ENCODE data around the gene REEP1. TPM values are rescaled to one million over a fixed set of nuclear protein-coding genes. Genes with fewer than 3 reads are reported as not detected.

REEP1 gene
- total and polyA plus RNA-seq, 9 of the 15 experiments (the other 6 are each of a cell fraction or from before 2014, with no cell fraction given), result 0.11 to 0.67 (median 0.13) TPM

DNA sequence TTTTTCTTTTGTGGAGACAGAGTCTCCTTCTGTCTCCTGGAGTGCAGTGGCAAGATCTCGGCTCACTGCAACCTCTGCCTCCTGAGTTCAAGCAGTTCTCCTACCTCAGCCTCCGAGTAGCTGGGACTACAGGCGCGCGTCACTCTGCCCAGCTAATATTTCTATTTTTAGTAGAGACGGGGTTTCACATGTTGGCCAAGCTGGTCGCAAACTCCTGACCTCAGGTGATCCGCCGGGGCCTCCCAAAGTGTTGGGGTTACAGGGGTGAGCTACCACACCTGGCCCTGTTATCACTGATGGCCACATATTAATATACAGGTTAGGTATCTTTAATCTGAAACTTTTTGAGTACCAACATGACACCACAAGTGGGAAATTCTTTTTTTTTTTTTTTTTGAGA, 134.7 kb downstream of the REEP1 start:
- WGBS (ENCODE audit: insufficient coverage, low coverage, missing lambda C conversion rate), result 42% methylated on average over 9 of the region's 9 CpGs

More for the DNA sequence above, 134.7 kb downstream of the REEP1 start:
- Histone ChIP-seq H3K9me3 (replicated peaks; ENCODE audit: control insufficient read depth, insufficient read depth, low read depth, low read length) (no peaks in the 10 kb centered on the region), H3K4me1 (replicated peaks in 1 of 2; ENCODE audit: control insufficient read depth in 2 of 2, insufficient read depth in 2 of 2, low read length in 2 of 2) (peaks cover 11 to 23% of the 10 kb centered on the region in 2 experiments), H3K79me2 (ENCODE audit: control insufficient read depth, insufficient read depth, low read length) (peaks cover 79% of the 10 kb centered on the region), H3K27ac (ENCODE audit: extremely low read depth, low read depth, low read length) (peak overlapping the region; percentile 83; the same call in 1 of the 3 replicates), H3K4me2 (ENCODE audit: insufficient read depth, low read length) (peak overlapping the region; percentile 94; the same call in 1 of the 2 replicates), H3K9me1 (ENCODE audit: control insufficient read depth, insufficient read depth, low read length) (no peaks in the 10 kb centered on the region), H3K36me3 (ENCODE audit: control insufficient read depth, insufficient read depth, low read length) (peaks cover 38% of the 10 kb centered on the region), H3K27me3 (ENCODE audit: control insufficient read depth in 2 of 2, insufficient read depth in 2 of 2, low read length in 2 of 2) (no peaks in the 10 kb centered on the region), H3K9ac (ENCODE audit: insufficient read depth in 1 of 2, low read depth in 2 of 2, low read length in 2 of 2) (peak overlapping the region in 1 of 2 experiments; percentile 93; a peak in 2 of 4 replicates), H3K4me3 (peak overlapping the region; percentile 28; the same call in 1 of the 2 replicates), H2AFZ (ENCODE audit: low read depth, low read length) (no peak overlapping the region), H4K20me1 (replicated peaks; ENCODE audit: control insufficient read depth, insufficient read depth, low read length) (no peaks in the 10 kb centered on the region)
- intact Hi-C loops (cut with micrococcal nuclease) (no loop called here), in situ Hi-C loops (cut with MboI) (no loop called here)
- no TSS peak for BruUV-seq (replicated peaks)
- ChIA-PET POLR2A (interaction anchor here (2.1 to 13.6 kb wide), 2 partner anchors 9 to 12 kb away, joined by 7 to 134 read pairs; no protein-coding TSS in a partner anchor), CTCF (ENCODE audit: low intra/inter-chr PET ratio) (no interaction called here)
- no peak for TF ChIP-seq TCF7L2 (IDR thresholded peaks at IDR 0.05; ENCODE audit: low read depth, low read length)
- no peak for TF ChIP-seq KAT8 (IDR thresholded peaks at IDR 0.05; ENCODE audit: low read depth)
- TF ChIP-seq SAP30 (IDR thresholded peaks at IDR 0.05; ENCODE audit: borderline replicate concordance, insufficient read depth, low read depth, low read length, poor library complexity, severe bottlenecking), result no peak
- no peak for TF ChIP-seq ERF (CRISPR knock-in tag; IDR thresholded peaks at IDR 0.05)
- TF ChIP-seq, protein P1, sequence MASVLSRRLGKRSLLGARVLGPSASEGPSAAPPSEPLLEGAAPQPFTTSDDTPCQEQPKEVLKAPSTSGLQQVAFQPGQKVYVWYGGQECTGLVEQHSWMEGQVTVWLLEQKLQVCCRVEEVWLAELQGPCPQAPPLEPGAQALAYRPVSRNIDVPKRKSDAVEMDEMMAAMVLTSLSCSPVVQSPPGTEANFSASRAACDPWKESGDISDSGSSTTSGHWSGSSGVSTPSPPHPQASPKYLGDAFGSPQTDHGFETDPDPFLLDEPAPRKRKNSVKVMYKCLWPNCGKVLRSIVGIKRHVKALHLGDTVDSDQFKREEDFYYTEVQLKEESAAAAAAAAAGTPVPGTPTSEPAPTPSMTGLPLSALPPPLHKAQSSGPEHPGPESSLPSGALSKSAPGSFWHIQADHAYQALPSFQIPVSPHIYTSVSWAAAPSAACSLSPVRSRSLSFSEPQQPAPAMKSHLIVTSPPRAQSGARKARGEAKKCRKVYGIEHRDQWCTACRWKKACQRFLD (CRISPR knock-in tag; IDR thresholded peaks at IDR 0.05), result no peak
- no peak for TF ChIP-seq SREBF2 (CRISPR knock-in tag; IDR thresholded peaks at IDR 0.05)
- TF ChIP-seq NRF1 (conservative IDR thresholded peaks at IDR 0.05 in 1 of 2, IDR thresholded peaks at IDR 0.05 in 1 of 2), result no peak
- no peak for TF ChIP-seq CC2D1A (IDR thresholded peaks at IDR 0.05)
- TF ChIP-seq, protein P2, sequence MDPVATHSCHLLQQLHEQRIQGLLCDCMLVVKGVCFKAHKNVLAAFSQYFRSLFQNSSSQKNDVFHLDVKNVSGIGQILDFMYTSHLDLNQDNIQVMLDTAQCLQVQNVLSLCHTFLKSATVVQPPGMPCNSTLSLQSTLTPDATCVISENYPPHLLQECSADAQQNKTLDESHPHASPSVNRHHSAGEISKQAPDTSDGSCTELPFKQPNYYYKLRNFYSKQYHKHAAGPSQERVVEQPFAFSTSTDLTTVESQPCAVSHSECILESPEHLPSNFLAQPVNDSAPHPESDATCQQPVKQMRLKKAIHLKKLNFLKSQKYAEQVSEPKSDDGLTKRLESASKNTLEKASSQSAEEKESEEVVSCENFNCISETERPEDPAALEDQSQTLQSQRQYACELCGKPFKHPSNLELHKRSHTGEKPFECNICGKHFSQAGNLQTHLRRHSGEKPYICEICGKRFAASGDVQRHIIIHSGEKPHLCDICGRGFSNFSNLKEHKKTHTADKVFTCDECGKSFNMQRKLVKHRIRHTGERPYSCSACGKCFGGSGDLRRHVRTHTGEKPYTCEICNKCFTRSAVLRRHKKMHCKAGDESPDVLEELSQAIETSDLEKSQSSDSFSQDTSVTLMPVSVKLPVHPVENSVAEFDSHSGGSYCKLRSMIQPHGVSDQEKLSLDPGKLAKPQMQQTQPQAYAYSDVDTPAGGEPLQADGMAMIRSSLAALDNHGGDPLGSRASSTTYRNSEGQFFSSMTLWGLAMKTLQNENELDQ (CRISPR knock-in tag; IDR thresholded peaks at IDR 0.05; ENCODE audit: borderline replicate concordance), result no peak
- no peak for TF ChIP-seq ZNF507 (tag; conservative IDR thresholded peaks at IDR 0.05)
- TF ChIP-seq, protein P3, sequence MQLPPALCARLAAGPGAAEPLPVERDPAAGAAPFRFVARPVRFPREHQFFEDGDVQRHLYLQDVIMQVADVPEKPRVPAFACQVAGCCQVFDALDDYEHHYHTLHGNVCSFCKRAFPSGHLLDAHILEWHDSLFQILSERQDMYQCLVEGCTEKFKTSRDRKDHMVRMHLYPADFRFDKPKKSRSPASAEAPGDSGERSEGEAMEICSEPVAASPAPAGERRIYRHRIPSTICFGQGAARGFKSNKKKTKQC (CRISPR knock-in tag; IDR thresholded peaks at IDR 0.05), result no peak
- TF ChIP-seq ZBTB8A (IDR thresholded peaks at IDR 0.05; ENCODE audit: partially characterized antibody), result no peak
- no peak for TF ChIP-seq DPF2 (IDR thresholded peaks at IDR 0.05)
- no peak for TF ChIP-seq GTF2E2 (tag; IDR thresholded peaks at IDR 0.05)
- no peak for FAIRE-seq
- no peak for DNase-seq (ENCODE audit: extremely low read depth in 1 of 4, low spot score in 3 of 4)
- ATAC-seq, result 0 out of 3 replicates have a peak, but pooled peaks have one; percentile 4
